ENCODE measurements around the gene ANKRD37. TPM values are rescaled to one million over a fixed set of nuclear protein-coding genes. Genes with fewer than 3 reads are reported as not detected.

ANKRD37 gene
- total RNA-seq, 1 experiment from 2014 or later = 15.3 TPM

Other genes with a start within 250 kb of the ANKRD37 start
- 10.7 and 14.1 TPM in 2 replicates for gene CFAP97, start 192.8 kb upstream of the ANKRD37 start, total RNA-seq (2014; rRNA removed; shearing (Covaris generic); ENCODE audit: low replicate concordance)
- 20.7 and 26.2 TPM in 2 replicates for gene SNX25, start 187.2 kb upstream of the ANKRD37 start, total RNA-seq (2014; rRNA removed; shearing (Covaris generic); ENCODE audit: low replicate concordance)
- 0.14 TPM in 1 of 2 replicates, not detected in the other for gene LRP2BP, start 917 bp upstream of the ANKRD37 start, total RNA-seq (2014; rRNA removed; shearing (Covaris generic); ENCODE audit: low replicate concordance)
- gene UFSP2, start 29.1 kb downstream of the ANKRD37 start, total RNA-seq (2014; rRNA removed; shearing (Covaris generic); ENCODE audit: low replicate concordance) = 29.6 and 63.3 TPM in 2 replicates
- gene CCDC110, start 74.9 kb downstream of the ANKRD37 start, total RNA-seq (2014; rRNA removed; shearing (Covaris generic); ENCODE audit: low replicate concordance) = 0.52 and 0.98 TPM in 2 replicates
- 5.6 and 11.3 TPM in 2 replicates for gene PDLIM3, start 138.7 kb downstream of the ANKRD37 start, total RNA-seq (2014; rRNA removed; shearing (Covaris generic); ENCODE audit: low replicate concordance)

Measured in Caki2 (cell line).